ENCODE measurements around the gene IP6K1.

IP6K1 gene

GRCh38 chr3:49723296-49723627 lies 63.1 kb downstream of the IP6K1 start:
- peak; percentile 38 for DNase-seq

GRCh38 chr3:49722896-49723295 lies 63.4 kb downstream of the IP6K1 start:
- DNase-seq: no peak

- DNase-seq: no peak
These were observed 64.2 kb downstream of the IP6K1 start for GRCh38 chr3:49721896-49722781.

- DNase-seq: no peak
These were observed 64.8 kb downstream of the IP6K1 start for GRCh38 chr3:49721596-49721895.

GRCh38 chr3:49720855-49721595 lies 65.3 kb downstream of the IP6K1 start:
- DNase-seq: no peak

GRCh38 chr3:49719214-49719884 lies 67.0 kb downstream of the IP6K1 start, which contains the start of gene AMIGO3:
Gene AMIGO3, minus strand, starts transcription at chr3:49719684. Its CDS starts 219 bp downstream, at chr3:49719465.
- peak; percentile 92 for DNase-seq

- DNase-seq: no peak
These were observed 67.5 kb downstream of the IP6K1 start for GRCh38 chr3:49718858-49719213.

GRCh38 chr3:49717959-49718857 lies 68.1 kb downstream of the IP6K1 start:
- DNase-seq: no peak

GRCh38 chr3:49717211-49717958 lies 69.0 kb downstream of the IP6K1 start:
- DNase-seq: no peak

- DNase-seq: no peak
These were observed 69.6 kb downstream of the IP6K1 start for GRCh38 chr3:49716691-49717210.

- no peak for DNase-seq
These were observed 70.2 kb downstream of the IP6K1 start for GRCh38 chr3:49716169-49716568.

GRCh38 chr3:49715611-49716121 lies 70.7 kb downstream of the IP6K1 start:
- no peak for DNase-seq

GRCh38 chr3:49714728-49715550 lies 71.4 kb downstream of the IP6K1 start:
- DNase-seq: no peak

GRCh38 chr3:49713336-49714105 lies 72.8 kb downstream of the IP6K1 start:
- DNase-seq: no peak

- DNase-seq: no peak
These were observed 73.6 kb downstream of the IP6K1 start for GRCh38 chr3:49712631-49713317.

GRCh38 chr3:49712166-49712565 lies 74.2 kb downstream of the IP6K1 start:
- no peak for DNase-seq

- DNase-seq: no peak
These were observed 74.9 kb downstream of the IP6K1 start for GRCh38 chr3:49711489-49711888.

- no peak for DNase-seq
These were observed 76.5 kb downstream of the IP6K1 start for GRCh38 chr3:49709852-49710251.

- DNase-seq: no peak
These were observed 79.2 kb downstream of the IP6K1 start for GRCh38 chr3:49707113-49707480.
